Liver (tissue), 9 donors: ENCODE results near the gene PDE4D. TPM values are rescaled to one million over a fixed set of nuclear protein-coding genes. Genes with fewer than 3 reads are reported as not detected.
A peak's percentile ranks its signal among the peaks of the same experiment; 100 is the strongest.

Experiments
- DNase-seq: peaks from one replicate; pipeline ENCODE4 v3.0.0-alpha.2; 2017; ENCODE audit warnings: low spot score
- H3K27ac ChIP-seq, 2 donors: one replicate each; pipeline ENCODE4 v1.7.0; 2013; ENCODE audit warnings: inconsistent platforms in 2 of 2, low read length in 2 of 2, control low read depth in 1 of 2, low read depth in 1 of 2, mild to moderate bottlenecking in 1 of 2
- H3K27me3 ChIP-seq, 4 donors: one replicate each; pipeline versions ENCODE4 v1.6.1 to v1.7.0; 2013; ENCODE audit warnings: low read length in 3 of 4, inconsistent platforms in 1 of 4, mild to moderate bottlenecking in 1 of 4, moderate library complexity in 1 of 4; ENCODE audit not compliant: control insufficient read depth in 4 of 4, insufficient read depth in 4 of 4
- H3K36me3 ChIP-seq, 4 donors: one replicate each; pipeline versions ENCODE4 v1.6.1 to v1.7.0; 2013; ENCODE audit warnings: low read length in 3 of 4, mild to moderate bottlenecking in 3 of 4, low read depth in 1 of 4, moderate library complexity in 1 of 4; ENCODE audit not compliant: control insufficient read depth in 4 of 4, insufficient read depth in 3 of 4
- H3K4me1 ChIP-seq, 4 donors: one replicate each; pipeline versions ENCODE4 v1.6.1 to v1.7.0; 2013; ENCODE audit warnings: low read length in 3 of 4, mild to moderate bottlenecking in 3 of 4, moderate library complexity in 1 of 4; ENCODE audit not compliant: control insufficient read depth in 4 of 4, insufficient read depth in 4 of 4
- H3K4me3 ChIP-seq, 3 donors: one replicate each; pipeline versions ENCODE4 v1.6.1 to v1.7.0; 2013; ENCODE audit warnings: low read length in 3 of 3, control low read depth in 1 of 3, low read depth in 1 of 3, mild to moderate bottlenecking in 1 of 3
- H3K9ac ChIP-seq, 2 donors: one replicate each; pipeline ENCODE4 v1.7.0; 2013; ENCODE audit warnings: low read length in 2 of 2, mild to moderate bottlenecking in 2 of 2, moderate library complexity in 2 of 2, control low read depth in 1 of 2, low read depth in 1 of 2
- H3K9me3 ChIP-seq, 4 donors: one replicate each; pipeline versions ENCODE4 v1.6.1 to v1.7.0; 2013; ENCODE audit warnings: low read length in 3 of 4; ENCODE audit not compliant: control insufficient read depth in 4 of 4
- EGR1 ChIP-seq, 2 donors: IDR thresholded peaks; 2 replicates each; pipeline ENCODE4 v1.6.1; 2016 to 2018; ENCODE audit warnings: antibody characterized with exemption in 2 of 2, low read depth in 2 of 2
- FOXA1 ChIP-seq: IDR thresholded peaks from 2 replicates; pipeline ENCODE4 v1.6.1; 2016; ENCODE audit warnings: antibody characterized with exemption
- FOXA2 ChIP-seq: IDR thresholded peaks from 2 replicates; pipeline ENCODE4 v1.6.1; 2016; ENCODE audit warnings: antibody characterized with exemption
- GABPA ChIP-seq, 2 donors: IDR thresholded peaks in 1 of 2; conservative IDR thresholded peaks in 1 of 2; 2 replicates each; pipeline ENCODE4 v1.6.1; 2016; ENCODE audit warnings: antibody characterized with exemption in 2 of 2, mild to moderate bottlenecking in 1 of 2, moderate library complexity in 1 of 2
- HNF4A ChIP-seq, 2 donors: conservative IDR thresholded peaks; 2 replicates each; pipeline ENCODE4 v1.6.1; 2016; ENCODE audit warnings: antibody characterized with exemption in 2 of 2, mild to moderate bottlenecking in 2 of 2
- HNF4G ChIP-seq: IDR thresholded peaks from 2 replicates; pipeline ENCODE4 v1.6.1; 2016; ENCODE audit warnings: antibody characterized with exemption
- JUND ChIP-seq, 2 donors: IDR thresholded peaks; 2 replicates each; pipeline ENCODE4 v1.6.1; 2016; ENCODE audit warnings: antibody characterized with exemption in 2 of 2
- RAD21 ChIP-seq, 2 donors: IDR thresholded peaks; 2 replicates each; pipeline ENCODE4 v1.6.1; 2016; ENCODE audit warnings: antibody characterized with exemption in 2 of 2, mild to moderate bottlenecking in 2 of 2
- RXRA ChIP-seq, 2 donors: IDR thresholded peaks; 2 replicates each; pipeline ENCODE4 v1.6.1; 2017 to 2018; ENCODE audit warnings: antibody characterized with exemption in 2 of 2, mild to moderate bottlenecking in 1 of 2
- SP1 ChIP-seq: IDR thresholded peaks from 2 replicates; pipeline ENCODE4 v1.6.1; 2018; ENCODE audit warnings: antibody characterized with exemption, mild to moderate bottlenecking
- TAF1 ChIP-seq: conservative IDR thresholded peaks from 2 replicates; pipeline ENCODE4 v1.6.1; 2016; ENCODE audit warnings: antibody characterized with exemption, mild to moderate bottlenecking
- YY1 ChIP-seq: IDR thresholded peaks from 2 replicates; pipeline ENCODE4 v1.6.1; 2016; ENCODE audit warnings: antibody characterized with exemption, mild to moderate bottlenecking
- WGBS: extraction: QIAGEN DNeasy Blood & Tissue Kit; methylation state at CpG from one replicate; pipeline ENCODE4 v1.1.7; 2013; 5-methylcytosine and 5-hydroxymethylcytosine counted together
- polyA plus RNA-seq, 2 donors: library from polyadenylated mRNA; stranded (reverse) in 1 of 2; unstranded in 1 of 2; fragments of 200-250 nt in 1 of 2; fragments of >200 nt in 1 of 2; fragmentation: Nextera tagmentation in 1 of 2; extraction: Ambion mirVana in 1 of 2; gene quantifications; one replicate each; pipeline versions ENCODE4 v1.2.1 to v1.2.3, GENCODE V29; 2013 to 2015
- total RNA-seq, 2 donors: library from RNA; depleted of rRNA; stranded (reverse); fragments of >200 nt; gene quantifications; one replicate each; pipeline ENCODE4 v1.2.3, GENCODE V29; 2014
- TF ChIP-seq, protein P1 (sequence below): IDR thresholded peaks from 2 replicates; pipeline ENCODE4 v1.6.1; 2016; ENCODE audit warnings: antibody characterized with exemption, mild to moderate bottlenecking
- TF ChIP-seq, protein P2 (sequence below): IDR thresholded peaks from 2 replicates; pipeline ENCODE4 v1.6.1; 2016; ENCODE audit warnings: antibody characterized with exemption
- TF ChIP-seq, protein P3 (sequence below): IDR thresholded peaks from 2 replicates; pipeline ENCODE4 v1.6.1; 2016; ENCODE audit warnings: antibody characterized with exemption
- TF ChIP-seq, protein P4 (sequence below): fragments of 150-350 bp; IDR thresholded peaks from 2 replicates; pipeline ENCODE4 v1.5.1; 2017; ENCODE audit warnings: improper control_type of control experiment, low read depth, low read length; ENCODE audit not compliant: missing input control
- donor health status: healthy.
- donor health status: healthy.
- donor health status: healthy.
- donor health status: healthy.
- donor health status: healthy.

PDE4D gene
- total and polyA plus RNA-seq, 4 donors, result 0.67 to 11.9 (median 6.5) TPM

DNA sequence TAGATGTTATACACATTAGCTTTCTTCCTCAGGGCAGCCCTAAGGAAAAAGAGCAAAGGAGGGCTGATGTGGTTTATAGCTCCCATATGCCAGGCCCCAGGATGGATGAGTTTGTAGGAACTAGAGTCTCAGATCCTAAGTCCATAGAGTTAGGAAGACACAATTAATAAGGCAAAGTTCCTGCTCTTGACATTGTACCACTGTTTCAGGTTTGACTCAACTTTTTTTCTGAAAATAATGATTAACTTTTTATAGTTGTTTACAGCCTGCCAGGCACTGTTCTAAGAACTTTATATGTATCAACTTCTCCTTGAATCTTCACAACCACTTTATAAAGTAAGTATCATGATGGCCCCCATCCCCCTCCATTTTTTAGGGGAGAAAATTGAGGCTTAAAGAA, 339.5 kb downstream of the PDE4D start:
- no peak overlapping the region for H3K4me3 ChIP-seq
- no peaks in the 10 kb centered on the region for H3K36me3 ChIP-seq
- no peak for DNase-seq
- no peaks in the 10 kb centered on the region for H3K9me3 ChIP-seq
- TF ChIP-seq GABPA (IDR thresholded peaks at IDR 0.05 in 1 of 2, conservative IDR thresholded peaks at IDR 0.05 in 1 of 2) (no peak), FOXA2 (no peak), FOXA1 (no peak), RXRA (IDR thresholded peaks at IDR 0.05) (no peak), JUND (IDR thresholded peaks at IDR 0.05) (no peak), EGR1 (IDR thresholded peaks at IDR 0.05; ENCODE audit: low read depth in 2 of 2) (no peak)
- TF ChIP-seq, protein P1, sequence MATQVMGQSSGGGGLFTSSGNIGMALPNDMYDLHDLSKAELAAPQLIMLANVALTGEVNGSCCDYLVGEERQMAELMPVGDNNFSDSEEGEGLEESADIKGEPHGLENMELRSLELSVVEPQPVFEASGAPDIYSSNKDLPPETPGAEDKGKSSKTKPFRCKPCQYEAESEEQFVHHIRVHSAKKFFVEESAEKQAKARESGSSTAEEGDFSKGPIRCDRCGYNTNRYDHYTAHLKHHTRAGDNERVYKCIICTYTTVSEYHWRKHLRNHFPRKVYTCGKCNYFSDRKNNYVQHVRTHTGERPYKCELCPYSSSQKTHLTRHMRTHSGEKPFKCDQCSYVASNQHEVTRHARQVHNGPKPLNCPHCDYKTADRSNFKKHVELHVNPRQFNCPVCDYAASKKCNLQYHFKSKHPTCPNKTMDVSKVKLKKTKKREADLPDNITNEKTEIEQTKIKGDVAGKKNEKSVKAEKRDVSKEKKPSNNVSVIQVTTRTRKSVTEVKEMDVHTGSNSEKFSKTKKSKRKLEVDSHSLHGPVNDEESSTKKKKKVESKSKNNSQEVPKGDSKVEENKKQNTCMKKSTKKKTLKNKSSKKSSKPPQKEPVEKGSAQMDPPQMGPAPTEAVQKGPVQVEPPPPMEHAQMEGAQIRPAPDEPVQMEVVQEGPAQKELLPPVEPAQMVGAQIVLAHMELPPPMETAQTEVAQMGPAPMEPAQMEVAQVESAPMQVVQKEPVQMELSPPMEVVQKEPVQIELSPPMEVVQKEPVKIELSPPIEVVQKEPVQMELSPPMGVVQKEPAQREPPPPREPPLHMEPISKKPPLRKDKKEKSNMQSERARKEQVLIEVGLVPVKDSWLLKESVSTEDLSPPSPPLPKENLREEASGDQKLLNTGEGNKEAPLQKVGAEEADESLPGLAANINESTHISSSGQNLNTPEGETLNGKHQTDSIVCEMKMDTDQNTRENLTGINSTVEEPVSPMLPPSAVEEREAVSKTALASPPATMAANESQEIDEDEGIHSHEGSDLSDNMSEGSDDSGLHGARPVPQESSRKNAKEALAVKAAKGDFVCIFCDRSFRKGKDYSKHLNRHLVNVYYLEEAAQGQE, result no peak
- TF ChIP-seq, protein P2, sequence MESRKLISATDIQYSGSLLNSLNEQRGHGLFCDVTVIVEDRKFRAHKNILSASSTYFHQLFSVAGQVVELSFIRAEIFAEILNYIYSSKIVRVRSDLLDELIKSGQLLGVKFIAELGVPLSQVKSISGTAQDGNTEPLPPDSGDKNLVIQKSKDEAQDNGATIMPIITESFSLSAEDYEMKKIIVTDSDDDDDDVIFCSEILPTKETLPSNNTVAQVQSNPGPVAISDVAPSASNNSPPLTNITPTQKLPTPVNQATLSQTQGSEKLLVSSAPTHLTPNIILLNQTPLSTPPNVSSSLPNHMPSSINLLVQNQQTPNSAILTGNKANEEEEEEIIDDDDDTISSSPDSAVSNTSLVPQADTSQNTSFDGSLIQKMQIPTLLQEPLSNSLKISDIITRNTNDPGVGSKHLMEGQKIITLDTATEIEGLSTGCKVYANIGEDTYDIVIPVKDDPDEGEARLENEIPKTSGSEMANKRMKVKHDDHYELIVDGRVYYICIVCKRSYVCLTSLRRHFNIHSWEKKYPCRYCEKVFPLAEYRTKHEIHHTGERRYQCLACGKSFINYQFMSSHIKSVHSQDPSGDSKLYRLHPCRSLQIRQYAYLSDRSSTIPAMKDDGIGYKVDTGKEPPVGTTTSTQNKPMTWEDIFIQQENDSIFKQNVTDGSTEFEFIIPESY, result no peak
- TF ChIP-seq, protein P3, sequence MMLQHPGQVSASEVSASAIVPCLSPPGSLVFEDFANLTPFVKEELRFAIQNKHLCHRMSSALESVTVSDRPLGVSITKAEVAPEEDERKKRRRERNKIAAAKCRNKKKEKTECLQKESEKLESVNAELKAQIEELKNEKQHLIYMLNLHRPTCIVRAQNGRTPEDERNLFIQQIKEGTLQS, result no peak
- no peak overlapping the region for H3K9ac ChIP-seq
- H3K4me1 ChIP-seq, result peaks cover 0 to under 1% (median 0%) of the 10 kb centered on the region in 4 donors
- no peaks in the 10 kb centered on the region for H3K27me3 ChIP-seq
- no peak overlapping the region for H3K27ac ChIP-seq

DNA sequence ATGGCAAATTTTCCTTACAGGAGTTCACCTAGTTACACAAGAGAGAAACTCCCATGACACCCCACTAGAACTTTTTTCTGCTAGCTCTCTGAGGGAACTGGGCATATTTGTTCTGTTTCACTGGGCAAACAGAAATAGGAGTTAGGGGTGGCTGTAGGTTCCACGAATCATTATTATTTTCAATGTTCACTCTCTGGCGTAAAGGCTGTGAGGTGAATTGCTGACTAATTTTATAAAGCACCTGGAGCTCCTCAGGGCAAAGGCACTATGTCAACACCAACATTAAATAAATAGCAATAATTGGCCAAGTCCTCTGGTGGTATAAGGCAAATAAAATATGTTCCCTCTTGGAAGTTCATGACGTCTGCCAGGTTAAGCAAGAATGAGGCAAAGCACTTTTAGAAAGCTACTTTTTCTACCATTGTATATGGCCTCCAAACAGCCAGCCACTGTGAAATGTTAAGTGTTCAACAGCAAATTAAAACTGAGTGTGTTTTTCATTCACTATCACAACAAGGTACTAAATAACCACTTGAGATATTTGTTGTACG, 344.6 kb downstream of the PDE4D start:
- 35% methylated on average over 4 of the region's 4 CpGs for WGBS
- peak overlapping the region; percentile 11 to 39 for H3K27ac ChIP-seq
- TF ChIP-seq, protein P3, result peak; percentile 45
- TF ChIP-seq HNF4G (no peak), EGR1 (IDR thresholded peaks at IDR 0.05; ENCODE audit: low read depth in 2 of 2) (peak in 1 of 2 donors; percentile 25), RXRA (IDR thresholded peaks at IDR 0.05) (peak; percentile 72 to 85), FOXA2 (peak; percentile 93), GABPA (IDR thresholded peaks at IDR 0.05 in 1 of 2, conservative IDR thresholded peaks at IDR 0.05 in 1 of 2) (no peak), RAD21 (IDR thresholded peaks at IDR 0.05) (peak; percentile 18 to 61), JUND (IDR thresholded peaks at IDR 0.05) (peak; percentile 27 to 85), TAF1 (no peak), HNF4A (conservative IDR thresholded peaks at IDR 0.05) (peak; percentile 54 to 78), SP1 (peak; percentile 86), FOXA1 (peak; percentile 86), YY1 (peak; percentile 65)
- TF ChIP-seq, protein P1, result peak; percentile 11
- TF ChIP-seq, protein P4, sequence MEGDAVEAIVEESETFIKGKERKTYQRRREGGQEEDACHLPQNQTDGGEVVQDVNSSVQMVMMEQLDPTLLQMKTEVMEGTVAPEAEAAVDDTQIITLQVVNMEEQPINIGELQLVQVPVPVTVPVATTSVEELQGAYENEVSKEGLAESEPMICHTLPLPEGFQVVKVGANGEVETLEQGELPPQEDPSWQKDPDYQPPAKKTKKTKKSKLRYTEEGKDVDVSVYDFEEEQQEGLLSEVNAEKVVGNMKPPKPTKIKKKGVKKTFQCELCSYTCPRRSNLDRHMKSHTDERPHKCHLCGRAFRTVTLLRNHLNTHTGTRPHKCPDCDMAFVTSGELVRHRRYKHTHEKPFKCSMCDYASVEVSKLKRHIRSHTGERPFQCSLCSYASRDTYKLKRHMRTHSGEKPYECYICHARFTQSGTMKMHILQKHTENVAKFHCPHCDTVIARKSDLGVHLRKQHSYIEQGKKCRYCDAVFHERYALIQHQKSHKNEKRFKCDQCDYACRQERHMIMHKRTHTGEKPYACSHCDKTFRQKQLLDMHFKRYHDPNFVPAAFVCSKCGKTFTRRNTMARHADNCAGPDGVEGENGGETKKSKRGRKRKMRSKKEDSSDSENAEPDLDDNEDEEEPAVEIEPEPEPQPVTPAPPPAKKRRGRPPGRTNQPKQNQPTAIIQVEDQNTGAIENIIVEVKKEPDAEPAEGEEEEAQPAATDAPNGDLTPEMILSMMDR, result no peak
- TF ChIP-seq, protein P2, result no peak

More for the DNA sequence above, 344.6 kb downstream of the PDE4D start:
- Histone ChIP-seq H3K9me3 (no peaks in the 10 kb centered on the region), H3K4me1 (peaks cover 1 to 13% (median 3%) of the 10 kb centered on the region in 4 donors), H3K9ac (no peak overlapping the region), H3K36me3 (no peaks in the 10 kb centered on the region), H3K27me3 (no peaks in the 10 kb centered on the region), H3K4me3 (no peak overlapping the region)
- no peak for DNase-seq
